GM18520 (cell line): ENCODE measurements around the gene MAGI3.

ENCODE experiments used
- ATAC-seq: cut with Tn5 transposase; IDR thresholded peaks from one replicate; pipeline ENCODE4 v1.9.1; 2021; ENCODE audit not compliant: unreplicated experiment

Gene MAGI3

GRCh38 chr1:113652771-113653170, 262.5 kb downstream of the MAGI3 start:
- ATAC-seq, result no peak

GRCh38 chr1:113653741-113654140, 263.4 kb downstream of the MAGI3 start:
- ATAC-seq, result no peak

DNA sequence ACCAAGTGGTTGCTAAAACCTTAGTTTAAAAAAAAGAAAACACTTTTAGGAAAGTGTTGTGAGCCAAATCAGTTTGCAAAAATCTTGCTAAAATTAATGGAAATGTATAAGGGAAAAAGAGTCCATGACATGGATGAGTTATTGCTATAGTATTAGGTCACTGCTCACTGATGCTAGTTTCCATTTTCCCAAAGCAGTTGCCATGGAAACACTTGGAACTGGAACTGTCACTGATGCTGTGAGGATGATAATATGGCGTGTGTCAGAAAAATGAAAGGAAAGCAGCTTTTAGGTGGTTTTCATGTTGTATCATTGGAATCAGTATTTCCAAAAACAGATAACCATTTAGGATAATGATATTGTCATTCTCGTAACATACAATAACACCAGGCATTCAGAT, 264.6 kb downstream of the MAGI3 start:
- ATAC-seq, result no peak

DNA sequence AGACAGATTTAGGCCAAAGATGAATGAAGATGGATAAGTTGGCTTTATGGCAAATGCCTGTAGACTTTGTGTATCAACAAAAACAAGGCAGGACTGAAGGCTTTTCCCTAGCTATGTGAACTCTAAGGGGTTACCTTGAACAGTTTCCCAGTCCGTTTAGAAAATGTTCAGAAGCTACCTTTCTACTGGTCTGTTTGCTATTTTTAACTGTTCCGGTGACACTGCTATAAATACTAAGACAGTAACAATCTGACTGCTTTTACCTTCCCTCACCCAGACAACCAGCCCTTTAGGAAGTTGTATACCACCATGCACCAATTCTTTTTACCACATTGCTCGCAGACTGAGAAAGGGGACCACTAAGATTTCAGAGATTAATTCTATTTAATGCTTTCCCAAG, 266.8 kb downstream of the MAGI3 start:
- no peak for ATAC-seq

DNA sequence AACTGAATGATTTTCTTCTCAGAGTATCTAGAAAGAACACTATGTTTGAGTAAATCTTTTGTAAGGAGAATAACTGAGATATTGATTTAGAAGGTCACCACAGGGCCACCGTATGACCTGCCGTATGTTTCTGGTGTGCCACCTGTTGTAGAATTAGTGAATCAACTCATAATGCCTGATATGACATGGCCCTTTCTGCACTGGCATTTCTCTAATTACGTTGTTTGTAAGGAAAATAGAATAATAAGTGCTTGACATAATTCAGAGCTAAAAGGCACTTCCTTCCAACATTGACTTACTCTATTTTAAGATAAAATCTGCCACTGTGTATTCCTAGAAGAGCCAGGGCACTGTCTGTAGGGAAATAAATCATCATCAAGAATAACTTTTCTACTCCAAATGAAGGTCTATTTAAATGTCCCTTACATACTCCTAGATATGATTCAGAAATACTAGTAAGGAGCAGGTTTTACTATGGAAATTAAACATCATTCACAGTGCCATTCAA, 267.3 kb downstream of the MAGI3 start:
- ATAC-seq, result no peak

DNA sequence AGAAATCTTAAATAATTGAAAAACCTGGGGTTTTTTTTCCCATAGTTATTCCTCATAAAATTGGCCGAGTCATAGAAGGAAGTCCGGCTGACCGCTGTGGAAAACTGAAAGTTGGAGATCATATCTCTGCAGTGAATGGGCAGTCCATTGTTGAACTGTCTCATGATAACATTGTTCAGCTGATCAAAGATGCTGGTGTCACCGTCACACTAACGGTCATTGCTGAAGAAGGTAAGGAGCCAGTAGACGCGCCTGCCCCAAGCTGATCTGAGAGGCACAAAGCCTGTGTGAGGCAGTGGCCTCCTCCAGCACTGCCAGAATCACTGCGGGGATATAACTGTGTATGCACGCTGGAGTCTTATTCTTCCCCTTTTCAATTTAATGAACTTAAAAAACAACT, 268.7 kb downstream of the MAGI3 start:
- ATAC-seq, result no peak

GRCh38 chr1:113659556-113659955, 269.2 kb downstream of the MAGI3 start:
- no peak for ATAC-seq

DNA sequence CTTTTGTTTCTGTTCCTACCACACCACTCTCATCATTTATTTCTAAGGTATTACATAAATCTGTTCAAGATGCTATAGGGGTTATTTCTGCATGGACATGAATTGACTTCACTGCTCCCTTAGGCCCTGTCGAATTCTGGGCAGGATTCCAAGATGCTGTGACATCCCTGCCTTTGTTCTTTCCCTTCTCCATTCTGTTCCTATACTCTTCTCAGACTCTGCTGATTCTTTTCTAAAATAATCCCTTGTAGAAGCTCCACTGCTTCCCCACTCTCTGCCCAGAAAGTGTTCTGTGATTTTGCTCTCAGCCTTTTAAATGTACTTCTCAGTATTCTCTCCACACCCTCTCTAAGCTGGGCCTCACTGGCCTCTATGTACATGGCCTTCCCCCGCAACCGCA, 269.8 kb downstream of the MAGI3 start:
- ATAC-seq, result no peak

- no peak for ATAC-seq
Measured at GRCh38 chr1:113662101-113662500, 271.8 kb downstream of the MAGI3 start.

- no peak for ATAC-seq
Measured at GRCh38 chr1:113663165-113663951, 273.0 kb downstream of the MAGI3 start.

DNA sequence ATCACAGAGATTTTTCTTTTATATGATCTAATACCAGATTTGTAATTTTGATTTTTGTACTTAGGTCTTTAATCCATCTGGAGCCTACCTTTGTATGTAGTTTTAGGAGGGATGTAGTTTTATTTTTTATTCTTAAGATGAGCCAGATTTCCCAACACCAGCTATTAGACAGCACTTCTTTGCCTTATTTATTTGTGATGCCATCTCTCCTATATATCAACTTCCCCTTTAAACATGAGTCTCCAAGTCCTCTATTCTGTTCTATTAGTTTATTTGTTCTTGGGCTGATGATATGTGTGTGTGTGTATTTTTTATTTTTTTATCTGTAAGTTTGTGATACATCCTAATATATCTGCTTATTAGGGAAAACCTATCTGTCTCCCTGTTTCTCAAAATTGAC, 274.8 kb downstream of the MAGI3 start:
- no peak for ATAC-seq

GRCh38 chr1:113666126-113666525, 275.8 kb downstream of the MAGI3 start:
- no peak for ATAC-seq

DNA sequence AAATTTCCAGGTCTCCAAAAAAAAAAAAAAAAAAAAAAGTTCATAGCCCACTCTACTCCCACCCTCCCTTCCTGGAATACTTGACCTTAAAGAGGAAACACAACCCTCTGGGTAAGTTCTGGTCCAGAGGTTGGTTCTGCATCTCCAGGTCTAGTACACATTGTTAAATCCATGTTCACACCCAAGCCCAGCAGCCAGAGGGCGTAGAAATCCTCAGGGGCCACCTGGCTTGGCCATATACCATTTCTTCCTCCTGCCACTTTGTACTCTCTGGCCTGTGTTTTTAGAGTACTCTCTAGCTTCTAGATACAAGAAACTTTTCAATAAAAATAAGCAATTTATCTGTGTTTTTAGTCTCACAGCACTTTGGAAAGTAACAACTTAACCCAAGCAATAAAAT, 279.7 kb downstream of the MAGI3 start:
- ATAC-seq, result no peak

- ATAC-seq, result no peak
Measured at GRCh38 chr1:113670650-113671049, 280.3 kb downstream of the MAGI3 start.

DNA sequence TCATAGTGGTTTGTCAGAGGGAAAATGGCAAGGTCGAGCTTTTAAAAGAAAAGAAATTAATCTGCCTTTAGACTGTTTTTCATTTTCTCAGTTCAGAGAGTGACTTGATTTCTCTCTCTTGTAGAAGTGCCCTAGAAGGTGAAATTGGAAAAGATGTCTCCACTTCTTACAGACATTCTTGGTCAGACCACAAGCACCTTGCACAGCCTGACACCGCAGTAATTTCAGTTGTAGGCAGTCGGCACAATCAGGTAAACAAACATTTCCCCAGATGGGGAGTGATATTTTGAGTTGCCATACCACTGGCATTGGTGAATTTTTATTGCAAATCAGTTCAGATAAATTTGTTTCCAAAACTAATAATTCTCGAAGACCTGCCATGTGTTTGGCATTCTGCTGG, 282.2 kb downstream of the MAGI3 start:
- ATAC-seq, result no peak

- ATAC-seq, result no peak
Measured at GRCh38 chr1:113674591-113674990, 284.3 kb downstream of the MAGI3 start.

GRCh38 chr1:113675302-113675701, 285.0 kb downstream of the MAGI3 start:
- ATAC-seq, result no peak

DNA sequence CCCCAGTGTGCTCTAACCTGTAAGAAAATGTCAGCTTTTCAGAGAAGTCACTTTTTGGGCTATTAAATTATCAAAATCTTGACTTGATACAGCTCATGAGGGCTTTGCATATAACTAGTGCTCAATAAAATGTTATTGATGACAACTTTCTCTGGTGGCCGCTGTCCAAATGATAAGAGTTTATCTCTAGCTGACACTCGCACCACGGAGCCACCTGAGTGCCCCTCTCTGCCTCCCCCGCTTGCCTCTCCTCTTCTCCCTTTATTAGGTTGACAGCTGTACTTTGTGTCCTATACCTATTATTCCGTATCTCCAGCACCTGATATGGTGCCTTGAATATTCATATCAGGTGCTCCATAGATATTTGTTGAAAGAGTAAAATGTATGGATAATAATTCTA, 286.2 kb downstream of the MAGI3 start:
- no peak for ATAC-seq

DNA sequence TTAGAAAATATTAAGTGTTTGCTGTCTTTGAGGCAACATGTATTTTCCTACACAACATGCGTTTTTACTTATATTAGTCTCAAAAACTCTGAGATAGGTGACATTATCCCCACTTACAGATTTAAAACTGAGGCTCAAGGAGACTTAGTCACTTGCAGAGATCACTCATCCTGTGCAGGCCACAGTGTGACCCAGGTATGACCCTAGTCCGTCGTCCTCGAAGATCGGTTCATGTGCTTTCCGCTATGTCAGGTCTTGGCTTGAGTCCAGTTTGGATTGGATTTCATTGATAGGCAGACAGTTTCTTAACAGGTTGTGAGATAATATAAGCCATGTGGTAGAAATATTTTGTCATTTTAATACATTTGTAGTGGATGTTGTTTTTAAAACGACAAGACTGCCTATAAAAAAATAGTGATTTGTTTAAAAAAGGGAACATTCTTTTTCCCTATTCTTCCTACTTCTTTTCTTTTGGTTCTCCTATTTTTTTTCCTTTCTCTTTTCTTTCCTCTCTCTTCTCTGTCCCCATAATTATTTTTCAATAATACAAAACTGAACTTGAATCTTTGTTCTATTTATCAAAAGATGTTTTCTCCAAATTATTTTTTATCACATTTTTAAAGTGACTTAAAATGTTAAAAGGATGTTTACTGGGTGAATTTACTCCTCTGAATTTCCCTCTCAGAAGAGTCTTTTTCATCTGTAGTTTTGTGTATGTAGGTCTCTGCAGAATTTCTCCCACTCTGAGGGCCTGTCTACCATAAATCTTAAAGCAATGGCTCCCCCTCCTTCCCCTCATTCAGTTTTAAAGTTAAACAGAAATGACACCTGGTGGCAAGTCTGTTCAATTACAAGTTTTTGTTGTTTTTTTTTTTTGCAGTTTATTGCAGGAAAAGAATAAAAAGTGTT, 287.2 kb downstream of the MAGI3 start:
- no peak for ATAC-seq

DNA sequence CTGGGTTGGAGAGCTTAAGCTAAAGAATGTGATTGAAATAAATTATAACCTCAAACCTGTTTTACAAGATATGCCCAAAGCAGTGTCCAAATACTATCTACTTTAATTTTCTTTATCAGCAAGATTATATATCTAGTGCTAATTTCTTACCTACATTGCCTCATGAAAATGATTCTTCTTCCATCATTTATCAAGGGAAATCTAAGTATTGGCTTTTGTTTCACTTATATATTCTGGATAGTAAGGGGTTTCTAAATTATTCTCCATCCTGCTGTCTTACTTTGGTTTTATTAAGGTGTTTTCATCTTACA, 287.8 kb downstream of the MAGI3 start:
- ATAC-seq, result no peak

DNA sequence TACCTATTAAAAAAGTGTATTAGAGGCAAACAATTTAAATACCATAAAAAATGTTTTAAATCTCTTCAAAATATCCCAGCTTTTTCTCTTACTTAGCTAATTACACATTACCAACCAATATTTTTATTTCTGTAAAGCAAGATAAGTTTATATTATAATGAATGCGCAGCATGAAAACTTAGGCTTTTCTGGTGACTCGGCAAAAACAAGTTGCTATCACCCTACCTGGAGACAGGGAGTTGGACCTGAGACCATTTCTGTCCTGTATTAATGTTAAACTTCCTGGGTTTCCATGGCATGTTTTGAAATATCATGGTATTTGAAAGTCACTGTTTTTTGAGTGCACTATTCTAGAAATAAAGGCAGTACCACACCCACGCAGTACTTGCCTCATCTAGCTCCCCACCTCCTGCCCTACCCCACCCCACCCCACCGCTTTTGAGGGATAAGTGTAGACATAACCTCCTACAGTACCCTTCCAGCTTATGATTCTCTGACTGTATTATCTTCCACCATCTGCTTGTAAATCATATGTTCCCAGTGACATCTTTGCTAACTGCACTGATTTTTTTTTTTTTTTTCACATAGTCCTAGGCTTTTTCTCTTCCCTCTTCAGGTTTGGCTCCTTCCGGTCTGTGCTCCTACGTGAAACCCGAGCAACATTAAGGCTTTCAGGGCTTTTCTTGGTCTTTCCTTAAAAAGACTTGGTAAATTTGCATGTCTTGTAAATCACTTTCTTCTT, 291.5 kb downstream of the MAGI3 start:
- ATAC-seq, result no peak
